Tibial artery (tissue), 4 donors: ENCODE results near the gene POR.
"Not testable (repeated sequence)": the region's sequence is repeated elsewhere in the genome, so short reads cannot be mapped to it uniquely, and the experiment has no call there.

ENCODE experiments used
- DNase-seq, 2 donors: peaks; one replicate each; pipeline ENCODE4 v3.0.0-alpha.2; 2019
- H3K27ac ChIP-seq, 2 donors: fragments of 200-600 bp; sonication (generic) in 1 of 2; 1 replicate in 1 of 2; 2 replicates in 1 of 2; pipeline ENCODE4 v1.5.1; 2018 to 2019; ENCODE audit warnings: mild to moderate bottlenecking in 1 of 2
- H3K27me3 ChIP-seq, 2 donors: fragments of 200-600 bp; sonication (generic) in 1 of 2; one replicate each; pipeline versions ENCODE4 v1.5.1 to v1.6.0; 2016 to 2019
- H3K36me3 ChIP-seq, 3 donors: fragments of 200-600 bp; sonication (generic) in 2 of 3; one replicate each; pipeline ENCODE4 v1.5.1; 2016 to 2019; ENCODE audit warnings: mild to moderate bottlenecking in 2 of 3
- H3K4me1 ChIP-seq, 4 donors: fragments of 200-600 bp; sonication (generic) in 2 of 4; 1 replicate in 3 of 4; 2 replicates in 1 of 4; pipeline ENCODE4 v1.5.1; 2016 to 2019
- H3K4me3 ChIP-seq, 2 donors: fragments of 200-600 bp; sonication (generic) in 1 of 2; 1 replicate in 1 of 2; 2 replicates in 1 of 2; pipeline ENCODE4 v1.5.1; 2018 to 2019; ENCODE audit warnings: mild to moderate bottlenecking in 2 of 2
- H3K9me3 ChIP-seq, 3 donors: fragments of 200-600 bp; sonication (generic) in 1 of 3; one replicate each; pipeline ENCODE4 v1.5.1; 2016 to 2019
- CTCF ChIP-seq, 2 experiments: fragments of 200-600 bp in 1 of 2; fragments of 450-650 bp in 1 of 2; IDR thresholded peaks; one replicate each; pipeline ENCODE4 v1.5.1; 2017 to 2019; ENCODE audit warnings: antibody characterized with exemption in 2 of 2, mild to moderate bottlenecking in 1 of 2, moderate library complexity in 1 of 2
- intact Hi-C: fragments of 100-400 bp; cut with DNase I; formaldehyde crosslinking; loops from one replicate; pipeline ENCODE4 v1.15.0; 2023; ENCODE audit warnings: low total_unique reads

Gene POR

DNA sequence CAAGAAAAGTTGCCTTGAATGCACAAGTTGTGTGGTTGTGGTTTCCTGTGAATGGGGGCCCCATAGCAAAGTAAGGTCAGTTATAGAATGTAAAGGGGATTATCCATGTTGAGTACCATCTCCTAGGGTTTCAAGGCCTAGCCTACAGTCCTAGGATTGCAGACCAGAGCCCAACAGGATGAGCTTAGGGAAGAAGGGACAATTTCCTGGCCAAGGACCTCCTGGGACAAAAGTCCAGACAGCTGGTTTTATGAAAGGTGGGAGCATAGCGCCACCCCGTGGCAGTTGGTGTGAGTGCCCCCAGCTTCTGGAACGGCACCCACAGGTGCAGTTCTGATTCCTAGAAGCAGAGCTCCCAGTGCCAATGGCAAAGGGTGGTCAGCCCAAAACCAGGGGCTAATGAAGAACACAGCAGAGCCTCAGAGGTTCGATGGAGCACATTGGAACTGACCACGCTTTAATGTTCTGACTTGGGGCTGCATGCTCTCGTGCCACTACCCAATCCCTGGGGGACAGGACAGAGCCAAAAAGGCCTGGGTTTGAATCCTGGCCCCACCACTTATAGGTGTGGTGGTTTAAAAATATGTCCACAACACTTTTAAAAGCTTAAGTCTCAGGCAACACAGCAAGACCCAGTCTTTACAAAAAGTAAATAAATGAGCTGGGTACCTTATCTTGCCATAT lies 105.2 kb downstream of the POR start:
- Histone ChIP-seq H3K27me3 (no peaks in the 10 kb centered on the region), H3K4me1 (no peaks in the 10 kb centered on the region), H3K9me3 (no peaks in the 10 kb centered on the region), H3K36me3 (peaks cover 4 to 57% (median 8%) of the 10 kb centered on the region in 3 donors), H3K4me3 (no peak overlapping the region), H3K27ac (no peak overlapping the region)
- TF ChIP-seq CTCF (IDR thresholded peaks at IDR 0.05) = peak; percentile 84 to 94
- intact Hi-C loops = loop anchor here (2.0 kb wide), 1 partner anchor 153 kb away; no protein-coding TSS in a partner anchor
- peak; percentile 69 to 85 for DNase-seq

GRCh38 chr7:76022026-76022780 lies 107.2 kb downstream of the POR start:
- H3K9me3 ChIP-seq = no peaks in the 10 kb centered on the region
- H3K27ac ChIP-seq = no peak overlapping the region
- TF ChIP-seq CTCF (IDR thresholded peaks at IDR 0.05) = no peak
- H3K4me3 ChIP-seq = no peak overlapping the region
- H3K4me1 ChIP-seq = no peaks in the 10 kb centered on the region
- intact Hi-C loops = no loop called here
- DNase-seq = no peak
- H3K36me3 ChIP-seq = peaks cover 4 to 67% (median 8%) of the 10 kb centered on the region in 3 donors
- H3K27me3 ChIP-seq = no peaks in the 10 kb centered on the region

GRCh38 chr7:76023002-76023401 lies 108.0 kb downstream of the POR start:
- no peaks in the 10 kb centered on the region for H3K4me1 ChIP-seq
- TF ChIP-seq CTCF (IDR thresholded peaks at IDR 0.05) = no peak
- peak in 1 of 2 donors; percentile 40 for DNase-seq
- H3K36me3 ChIP-seq = peaks cover 4 to 74% (median 8%) of the 10 kb centered on the region in 3 donors
- intact Hi-C loops = no loop called here
- no peaks in the 10 kb centered on the region for H3K27me3 ChIP-seq
- no peaks in the 10 kb centered on the region for H3K9me3 ChIP-seq
- no peak overlapping the region for H3K4me3 ChIP-seq
- no peak overlapping the region for H3K27ac ChIP-seq

DNA sequence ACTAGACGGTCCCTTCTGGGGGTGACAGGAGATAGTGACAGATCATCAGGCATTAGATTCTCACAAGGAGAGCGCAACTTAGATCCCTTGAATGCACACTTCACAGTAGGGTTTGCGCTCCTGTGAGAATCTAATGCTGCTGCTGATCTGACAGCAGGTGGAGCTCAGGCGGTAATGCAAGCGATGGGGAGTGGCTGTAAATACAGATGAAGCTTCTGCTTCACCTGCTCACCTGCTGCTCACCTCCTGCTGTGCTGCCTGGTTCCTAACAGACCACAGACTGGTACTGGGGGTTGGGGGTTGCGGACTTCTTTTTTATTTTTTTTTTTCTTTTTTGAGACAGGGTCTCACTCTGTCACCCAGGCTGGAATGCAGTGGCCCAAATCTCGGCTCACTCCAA lies 114.7 kb downstream of the POR start:
- H3K4me3 ChIP-seq, H3K4me1 ChIP-seq, H3K27ac ChIP-seq, intact Hi-C loops, H3K27me3 ChIP-seq, DNase-seq, H3K9me3 ChIP-seq: not testable (repeated sequence)
- H3K36me3 ChIP-seq = peaks cover 0 to 41% (median 9%) of the 10 kb centered on the region in 3 donors

DNA sequence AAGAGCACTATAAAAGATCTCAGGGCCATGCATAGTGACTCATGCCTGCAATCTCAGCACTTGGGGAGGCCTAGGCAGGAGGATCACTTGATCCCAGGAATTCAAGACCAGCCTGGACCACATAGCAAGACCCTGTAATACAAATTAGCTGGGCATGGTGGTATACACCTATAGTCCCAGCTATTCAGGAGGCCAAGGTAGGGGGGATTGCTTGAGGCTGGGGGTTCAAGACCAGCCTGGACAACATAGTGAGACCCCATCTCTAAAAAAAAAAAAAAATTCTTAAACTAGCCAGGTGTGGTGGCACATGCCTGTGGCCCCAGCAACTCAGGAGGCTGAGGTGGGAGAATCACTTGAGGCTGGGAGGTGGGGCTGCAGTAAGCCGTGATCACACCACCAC lies 117.0 kb downstream of the POR start:
- Histone ChIP-seq H3K27ac (no peak overlapping the region), H3K9me3 (no peaks in the 10 kb centered on the region), H3K4me3 (no peak overlapping the region), H3K4me1 (no peaks in the 10 kb centered on the region), H3K27me3 (no peaks in the 10 kb centered on the region), H3K36me3 (peaks cover 0 to 24% (median 9%) of the 10 kb centered on the region in 3 donors)
- DNase-seq = no peak
- no peak for TF ChIP-seq CTCF (IDR thresholded peaks at IDR 0.05)
- intact Hi-C loops = no loop called here
